Hepatocyte (in vitro differentiated cells): ENCODE measurements around the gene SIVA1. TPM values are rescaled to one million over a fixed set of nuclear protein-coding genes. Genes with fewer than 3 reads are reported as not detected.

ENCODE experiments used
- DNase-seq: peaks from one replicate; pipeline ENCODE4 v3.0.0-alpha.2; 2016; ENCODE audit warnings: low spot score
- H2AFZ ChIP-seq: fragments of 200-600 bp; sonication (generic); 2 replicates; pipeline ENCODE4 v1.6.0; 2016; ENCODE audit warnings: antibody characterized with exemption, mild to moderate bottlenecking
- H3K27ac ChIP-seq: fragments of 200-600 bp; sonication (generic); 2 replicates; pipeline ENCODE4 v1.5.1; 2016; ENCODE audit warnings: mild to moderate bottlenecking
- H3K27me3 ChIP-seq: fragments of 200-600 bp; sonication (generic); 2 replicates; pipeline ENCODE4 v1.6.1; 2016
- H3K36me3 ChIP-seq: fragments of 200-600 bp; sonication (generic); replicated peaks from 2 replicates; pipeline ENCODE4 v1.5.1; 2016; ENCODE audit warnings: low read depth; ENCODE audit not compliant: insufficient read depth
- H3K4me1 ChIP-seq: fragments of 200-600 bp; sonication (generic); 2 replicates; pipeline ENCODE4 v1.5.1; 2016; ENCODE audit warnings: mild to moderate bottlenecking, moderate library complexity; ENCODE audit not compliant: insufficient read depth
- H3K4me2 ChIP-seq: fragments of 200-600 bp; sonication (generic); 2 replicates; pipeline ENCODE4 v1.6.0; 2016
- H3K4me3 ChIP-seq: fragments of 200-600 bp; sonication (generic); 2 replicates; pipeline ENCODE4 v1.5.1; 2016; ENCODE audit warnings: mild to moderate bottlenecking
- H3K79me2 ChIP-seq: fragments of 200-600 bp; sonication (generic); 2 replicates; pipeline ENCODE4 v1.6.0; 2017; ENCODE audit warnings: mild to moderate bottlenecking
- H3K9me2 ChIP-seq: fragments of 200-600 bp; sonication (generic); replicated peaks from 2 replicates; pipeline ENCODE4 v1.6.0; 2017; ENCODE audit warnings: mild to moderate bottlenecking; ENCODE audit not compliant: insufficient read depth
- H3K9me3 ChIP-seq: fragments of 200-600 bp; sonication (generic); 2 replicates; pipeline ENCODE4 v1.5.1; 2016; ENCODE audit warnings: low read depth, mild to moderate bottlenecking
- H4K20me1 ChIP-seq: fragments of 200-600 bp; sonication (generic); 2 replicates; pipeline ENCODE4 v1.6.0; 2016; ENCODE audit warnings: mild to moderate bottlenecking; ENCODE audit not compliant: insufficient read depth, poor library complexity, severe bottlenecking
- EZH2 ChIP-seq: fragments of 200-600 bp; sonication (generic); IDR thresholded peaks from 2 replicates; pipeline ENCODE4 v1.6.1; 2016; ENCODE audit warnings: antibody characterized with exemption, mild to moderate bottlenecking, borderline replicate concordance
- EZH2phosphoT487 ChIP-seq: fragments of 200-600 bp; sonication (generic); IDR thresholded peaks from one replicate; pipeline ENCODE4 v1.6.1; 2018; ENCODE audit warnings: antibody characterized with exemption, mild to moderate bottlenecking, low read depth, moderate library complexity; ENCODE audit not compliant: unreplicated experiment, severe bottlenecking
- WGBS: methylation state at CpG from one replicate; pipeline ENCODE4 v1.1.6; 2016; ENCODE audit warnings: low lambda C conversion rate; ENCODE audit errors: missing lambda C conversion rate; 5-methylcytosine and 5-hydroxymethylcytosine counted together
- polyA plus RNA-seq: library from polyadenylated mRNA; unstranded; fragments of >200 nt; fragmentation: Nextera tagmentation; extraction: Ambion mirVana; gene quantifications from 2 replicates; pipeline ENCODE4 v1.2.1, GENCODE V29; 2016
- total RNA-seq: library from RNA; depleted of rRNA; stranded (reverse); fragments of >200 nt; gene quantifications from 2 replicates; pipeline ENCODE4 v1.2.3, GENCODE V29; 2014
- TF ChIP-seq, protein P1 (sequence below): fragments of 200-600 bp; sonication (generic); IDR thresholded peaks from 2 replicates; pipeline ENCODE4 v1.5.1; 2016; ENCODE audit warnings: antibody characterized with exemption, mild to moderate bottlenecking; ENCODE audit not compliant: poor library complexity

Gene SIVA1
- total and polyA plus RNA-seq, 2 experiments from 2014 or later: 149 to 163 TPM

DNA sequence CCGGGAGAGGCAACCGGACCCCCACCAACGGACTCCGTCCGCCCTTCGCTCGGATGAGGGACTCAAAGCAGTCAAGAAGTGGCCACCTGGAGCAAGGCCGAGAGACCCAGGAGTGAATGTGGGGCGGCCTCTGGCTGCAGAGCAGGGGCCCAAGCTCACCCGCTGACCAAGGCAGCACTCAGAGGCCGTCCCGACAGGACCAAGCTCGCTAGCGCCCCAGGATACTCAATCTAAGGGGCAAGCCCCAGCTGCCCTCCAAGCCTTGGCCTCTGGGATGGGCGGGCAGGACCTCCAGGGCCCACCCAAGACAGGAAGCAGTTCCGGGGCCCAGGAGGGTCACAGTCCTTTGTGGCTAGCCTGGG lies 41.7 kb downstream of the SIVA1 start:
- Histone ChIP-seq H3K4me2 (peak overlapping the region; percentile 100), H3K27me3 (no peaks in the 10 kb centered on the region), H3K4me1 (peaks cover 38% of the 10 kb centered on the region), H3K36me3 (no peaks in the 10 kb centered on the region), H2AFZ (no peak overlapping the region), H3K4me3 (peak overlapping the region; percentile 39), H3K9me2 (no peaks in the 10 kb centered on the region), H3K9me3 (no peaks in the 10 kb centered on the region), H4K20me1 (peaks cover 48% of the 10 kb centered on the region), H3K27ac (peak overlapping the region; percentile 83), H3K79me2 (peaks cover 55% of the 10 kb centered on the region)
- WGBS: 8% methylated on average over 16 of the region's 16 CpGs
- DNase-seq: peak; percentile 57
- TF ChIP-seq EZH2phosphoT487 (no peak), EZH2 (no peak)
- TF ChIP-seq, protein P1, sequence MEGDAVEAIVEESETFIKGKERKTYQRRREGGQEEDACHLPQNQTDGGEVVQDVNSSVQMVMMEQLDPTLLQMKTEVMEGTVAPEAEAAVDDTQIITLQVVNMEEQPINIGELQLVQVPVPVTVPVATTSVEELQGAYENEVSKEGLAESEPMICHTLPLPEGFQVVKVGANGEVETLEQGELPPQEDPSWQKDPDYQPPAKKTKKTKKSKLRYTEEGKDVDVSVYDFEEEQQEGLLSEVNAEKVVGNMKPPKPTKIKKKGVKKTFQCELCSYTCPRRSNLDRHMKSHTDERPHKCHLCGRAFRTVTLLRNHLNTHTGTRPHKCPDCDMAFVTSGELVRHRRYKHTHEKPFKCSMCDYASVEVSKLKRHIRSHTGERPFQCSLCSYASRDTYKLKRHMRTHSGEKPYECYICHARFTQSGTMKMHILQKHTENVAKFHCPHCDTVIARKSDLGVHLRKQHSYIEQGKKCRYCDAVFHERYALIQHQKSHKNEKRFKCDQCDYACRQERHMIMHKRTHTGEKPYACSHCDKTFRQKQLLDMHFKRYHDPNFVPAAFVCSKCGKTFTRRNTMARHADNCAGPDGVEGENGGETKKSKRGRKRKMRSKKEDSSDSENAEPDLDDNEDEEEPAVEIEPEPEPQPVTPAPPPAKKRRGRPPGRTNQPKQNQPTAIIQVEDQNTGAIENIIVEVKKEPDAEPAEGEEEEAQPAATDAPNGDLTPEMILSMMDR: no peak

DNA sequence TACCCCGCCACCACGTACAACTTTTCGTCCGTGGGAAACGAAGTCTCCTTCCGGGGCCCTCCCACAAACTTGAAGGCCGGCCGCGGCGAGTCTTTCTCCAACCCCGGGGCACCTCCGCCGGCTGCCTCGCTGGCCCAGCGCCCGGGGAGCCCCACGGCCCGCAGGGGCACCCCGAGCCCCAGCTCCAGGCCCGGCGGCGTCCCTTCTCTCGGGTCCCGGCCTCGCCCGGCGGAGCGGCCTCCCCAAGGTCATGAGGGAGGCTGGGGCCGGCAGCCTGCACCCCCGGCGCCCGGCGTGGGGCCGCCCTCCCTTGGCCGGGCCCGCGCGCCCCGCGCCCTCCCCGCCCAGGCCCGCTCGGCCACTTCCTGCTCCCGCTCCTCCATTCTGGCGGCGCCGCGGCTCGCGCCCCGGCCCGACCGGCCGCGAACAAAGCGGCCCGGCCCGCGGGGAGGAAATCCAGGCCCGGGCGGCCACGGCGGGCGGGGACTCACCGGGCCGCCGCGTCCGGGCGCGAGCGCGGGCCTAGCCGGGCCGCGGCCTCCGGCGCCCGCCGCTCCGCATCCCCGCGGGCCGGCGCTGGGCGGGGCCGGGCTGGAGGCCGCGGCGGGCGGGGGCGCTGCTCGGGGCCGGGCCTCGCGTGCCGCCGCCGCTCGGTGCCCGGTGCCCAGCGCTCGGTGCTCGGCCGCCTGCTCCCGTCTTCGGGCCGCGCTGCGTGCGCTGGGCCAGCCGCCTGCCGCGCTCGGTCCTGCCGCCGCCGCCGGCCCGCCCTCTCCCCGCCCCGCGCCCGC lies 42.2 kb downstream of the SIVA1 start, which contains the start of gene AKT1:
Gene AKT1, minus strand, starts transcription at position 756 of the 788 bp plus-strand sequence. CDS start 3,105 bp downstream, outside the sequence.
- Histone ChIP-seq H4K20me1 (peaks cover 44% of the 10 kb centered on the region), H3K27me3 (no peaks in the 10 kb centered on the region), H3K4me1 (peaks cover 43% of the 10 kb centered on the region), H3K79me2 (peaks cover 49% of the 10 kb centered on the region), H3K9me3 (no peaks in the 10 kb centered on the region), H3K36me3 (no peaks in the 10 kb centered on the region), H3K27ac (peak within 1 kb of the TSS; percentile 83), H2AFZ (peak within 1 kb of the TSS; percentile 93), H3K4me3 (peak within 1 kb of the TSS; percentile 52), H3K9me2 (no peaks in the 10 kb centered on the region), H3K4me2 (peak within 1 kb of the TSS; percentile 100)
- DNase-seq: peak; percentile 60
- TF ChIP-seq, protein P1: no peak
- TF ChIP-seq EZH2: no peak
- no peak for TF ChIP-seq EZH2phosphoT487
- WGBS: 2% methylated on average over 41 of the region's 124 CpGs

DNA sequence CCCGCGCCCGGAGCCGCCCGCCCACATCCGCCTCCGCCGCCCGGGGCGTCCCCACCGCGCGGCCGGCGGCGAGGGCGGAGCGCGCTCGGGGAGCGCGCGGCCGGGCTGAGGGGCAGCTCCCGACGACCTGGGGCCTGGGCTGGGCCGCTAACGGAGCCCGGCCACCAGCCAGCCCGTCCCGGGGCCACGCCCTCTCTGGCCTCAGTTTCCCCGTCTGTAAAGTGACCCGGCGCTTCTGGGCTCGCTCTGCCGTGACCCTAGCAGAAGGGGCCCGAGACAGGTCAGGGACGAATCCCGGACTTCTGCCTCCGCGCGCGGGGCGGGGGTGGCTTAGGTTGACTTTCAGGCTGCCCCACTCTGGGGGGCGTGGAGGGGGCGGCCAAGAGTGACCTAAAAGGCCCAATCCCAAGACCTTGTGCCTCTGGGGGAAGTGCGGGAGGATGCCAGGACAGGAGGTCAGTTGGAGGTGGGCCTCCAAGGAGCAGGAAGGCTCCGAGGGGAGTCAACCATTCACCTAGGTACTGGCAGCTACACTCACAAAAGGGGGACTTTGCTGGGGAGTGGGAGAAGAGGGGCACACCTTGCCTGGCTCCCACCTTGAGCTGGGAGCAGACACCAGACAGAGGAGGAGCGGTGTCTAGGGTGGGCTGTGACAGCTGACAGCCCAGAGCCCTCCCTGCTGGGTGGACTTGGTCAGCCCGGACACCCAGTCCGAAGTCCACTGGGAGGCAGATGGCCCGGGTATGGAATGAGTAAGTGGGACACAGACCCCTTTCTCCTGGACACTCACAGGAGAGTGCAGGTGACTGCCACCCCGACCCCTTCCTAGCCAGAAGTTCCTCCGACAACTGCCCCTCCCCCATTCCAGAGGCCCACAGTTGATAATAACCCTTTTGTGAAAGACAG lies 43.1 kb downstream of the SIVA1 start:
- Histone ChIP-seq H3K27ac (peak overlapping the region; percentile 74), H3K79me2 (peaks cover 40% of the 10 kb centered on the region), H4K20me1 (peaks cover 37% of the 10 kb centered on the region), H3K4me2 (peak overlapping the region; percentile 98), H3K9me3 (no peaks in the 10 kb centered on the region), H3K27me3 (no peaks in the 10 kb centered on the region), H3K4me3 (peak overlapping the region; percentile 52), H3K4me1 (peaks cover 43% of the 10 kb centered on the region), H3K36me3 (no peaks in the 10 kb centered on the region), H3K9me2 (no peaks in the 10 kb centered on the region), H2AFZ (peak overlapping the region; percentile 93)
- peak; percentile 83 for DNase-seq
- TF ChIP-seq EZH2phosphoT487 (no peak), EZH2 (no peak)
- TF ChIP-seq, protein P1: no peak
- 11% methylated on average over 44 of the region's 55 CpGs for WGBS
